MM.1S (cell line): ENCODE results near the gene SUGP1.

Source experiments
- DNase-seq: peaks from one replicate; pipeline ENCODE4 v3.0.0-alpha.2; 2015
- H2AFZ ChIP-seq: fragments of 300-600 bp; sonication (generic); 2 replicates; pipeline ENCODE4 v1.6.0; 2016; ENCODE audit warnings: antibody characterized with exemption, low read length
- H3F3A ChIP-seq: fragments of 300-600 bp; sonication (generic); 2 replicates; pipeline ENCODE4 v1.6.1; 2016; ENCODE audit warnings: mild to moderate bottlenecking, antibody characterized with exemption, low read length, moderate library complexity, mixed read lengths; ENCODE audit not compliant: insufficient read depth
- H3K27ac ChIP-seq: fragments of 300-600 bp; sonication (generic); 2 replicates; pipeline ENCODE4 v1.5.1; 2016; ENCODE audit warnings: mild to moderate bottlenecking, low read length
- H3K27me3 ChIP-seq: fragments of 300-600 bp; sonication (generic); replicated peaks from 2 replicates; pipeline ENCODE4 v1.6.0; 2016; ENCODE audit warnings: low read length; ENCODE audit not compliant: insufficient read depth
- H3K36me3 ChIP-seq: fragments of 300-600 bp; sonication (generic); replicated peaks from 2 replicates; pipeline ENCODE4 v1.6.1; 2016; ENCODE audit warnings: mild to moderate bottlenecking, low read length, mixed read lengths; ENCODE audit not compliant: insufficient read depth
- H3K4me1 ChIP-seq: fragments of 300-600 bp; sonication (generic); 2 replicates; pipeline ENCODE4 v1.6.1; 2016; ENCODE audit warnings: low read length, mixed read lengths
- H3K4me2 ChIP-seq: fragments of 300-600 bp; sonication (generic); 2 replicates; pipeline ENCODE4 v1.6.0; 2016; ENCODE audit warnings: low read depth, low read length
- H3K4me3 ChIP-seq: fragments of 300-600 bp; sonication (generic); 2 replicates; pipeline ENCODE4 v1.5.1; 2016; ENCODE audit warnings: low read length, mixed read lengths
- H3K79me2 ChIP-seq: fragments of 300-600 bp; sonication (generic); 2 replicates; pipeline ENCODE4 v1.6.1; 2016; ENCODE audit warnings: mixed run types, low read length, mixed read lengths
- H3K9ac ChIP-seq: fragments of 300-600 bp; sonication (generic); 2 replicates; pipeline ENCODE4 v1.6.1; 2016; ENCODE audit warnings: low read length, mixed read lengths
- H3K9me2 ChIP-seq: fragments of 300-600 bp; sonication (generic); replicated peaks from 2 replicates; pipeline ENCODE4 v1.6.1; 2016; ENCODE audit warnings: mild to moderate bottlenecking, low read length, mixed read lengths; ENCODE audit not compliant: insufficient read depth
- H3K9me3 ChIP-seq: fragments of 300-600 bp; sonication (generic); replicated peaks from 2 replicates; pipeline ENCODE4 v1.6.1; 2016; ENCODE audit warnings: mild to moderate bottlenecking, low read length, mixed read lengths; ENCODE audit not compliant: insufficient read depth
- H4K20me1 ChIP-seq: fragments of 300-600 bp; sonication (generic); 2 replicates; pipeline ENCODE4 v1.6.1; 2016; ENCODE audit warnings: mild to moderate bottlenecking, low read length, moderate library complexity, mixed read lengths; ENCODE audit not compliant: insufficient read depth
- CTCF ChIP-seq: fragments of 300-600 bp; sonication (generic); IDR thresholded peaks from 2 replicates; pipeline ENCODE4 v1.5.1; 2016; ENCODE audit warnings: antibody characterized with exemption, low read length, mixed read lengths
- EZH2 ChIP-seq: fragments of 300-600 bp; sonication (generic); optimal IDR thresholded peaks from 2 replicates; pipeline ENCODE3; 2017; ENCODE audit warnings: low read depth, mild to moderate bottlenecking, antibody characterized with exemption, low read length, mixed read lengths
- EZH2phosphoT487 ChIP-seq: fragments of 300-600 bp; sonication (generic); IDR thresholded peaks from 2 replicates; pipeline ENCODE4 v1.6.1; 2018; ENCODE audit warnings: antibody characterized with exemption, low read length

SUGP1 gene

DNA sequence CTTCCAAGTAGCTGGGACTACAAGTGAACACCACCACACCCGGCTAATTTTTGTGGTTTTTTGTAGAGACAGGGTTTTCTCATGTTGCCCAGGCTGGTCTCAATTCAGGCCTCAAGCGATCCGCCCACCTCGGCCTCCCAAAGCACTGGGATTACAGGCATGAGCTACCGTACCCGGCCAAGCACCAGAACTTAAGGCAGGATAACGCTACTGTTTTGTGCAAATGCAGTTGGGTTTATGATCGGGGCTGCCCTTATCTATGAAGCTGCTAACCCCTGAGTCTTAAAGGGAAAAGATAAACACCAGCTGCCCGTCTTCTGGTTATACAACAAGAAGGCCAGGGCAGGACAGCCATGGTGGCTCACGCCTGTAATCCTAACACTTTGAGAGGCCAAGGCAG, 34.6 kb downstream of the SUGP1 start:
- Histone ChIP-seq H3K27ac (no peak overlapping the region), H3F3A (no peaks in the 10 kb centered on the region), H3K9ac (no peak overlapping the region), H4K20me1 (no peaks in the 10 kb centered on the region), H3K4me2 (no peak overlapping the region), H3K27me3 (no peaks in the 10 kb centered on the region), H3K9me3 (no peaks in the 10 kb centered on the region), H3K9me2 (no peaks in the 10 kb centered on the region), H3K4me1 (no peaks in the 10 kb centered on the region), H3K4me3 (no peak overlapping the region), H2AFZ (no peak overlapping the region), H3K36me3 (no peaks in the 10 kb centered on the region; the same call in 1 of the 2 replicates), H3K79me2 (no peaks in the 10 kb centered on the region)
- no peak for TF ChIP-seq EZH2
- no peak for TF ChIP-seq CTCF
- no peak for TF ChIP-seq EZH2phosphoT487
- DNase-seq, result no peak

GRCh38 chr19:19280561-19280960, 39.7 kb downstream of the SUGP1 start:
- Histone ChIP-seq H3K9me3 (no peaks in the 10 kb centered on the region), H3K27ac (no peak overlapping the region), H2AFZ (no peak overlapping the region), H3K27me3 (no peaks in the 10 kb centered on the region), H3K79me2 (no peaks in the 10 kb centered on the region), H3K9me2 (no peaks in the 10 kb centered on the region), H3K4me2 (no peak overlapping the region), H3K9ac (no peak overlapping the region), H3F3A (no peaks in the 10 kb centered on the region), H4K20me1 (no peaks in the 10 kb centered on the region), H3K4me3 (no peak overlapping the region), H3K4me1 (no peaks in the 10 kb centered on the region), H3K36me3 (no peaks in the 10 kb centered on the region)
- no peak for DNase-seq
- no peak for TF ChIP-seq CTCF
- no peak for TF ChIP-seq EZH2phosphoT487
- no peak for TF ChIP-seq EZH2

DNA sequence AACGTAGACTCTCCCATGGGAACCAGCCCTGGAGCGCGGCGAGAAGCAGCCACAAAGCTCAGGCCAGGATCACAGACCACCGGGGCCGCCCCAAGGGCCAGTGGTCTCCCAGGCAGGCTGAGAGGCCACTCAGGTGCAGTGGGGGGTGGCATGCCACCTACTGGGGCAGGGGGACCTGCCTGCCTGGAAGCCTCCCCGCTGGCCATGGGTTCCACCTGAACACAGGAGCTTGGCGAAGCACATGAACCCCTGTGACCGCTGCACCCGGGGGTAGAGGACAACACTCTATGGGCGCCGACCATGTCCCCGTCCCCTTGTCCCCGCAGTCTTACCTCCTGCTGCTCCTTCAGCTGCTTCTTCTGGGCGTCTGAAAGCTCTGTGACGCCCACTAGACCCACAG, 40.5 kb downstream of the SUGP1 start:
- no peaks in the 10 kb centered on the region for H3K27me3 ChIP-seq
- TF ChIP-seq EZH2phosphoT487 (no peak), EZH2 (no peak), CTCF (no peak)
- H3K79me2 ChIP-seq, result no peaks in the 10 kb centered on the region
- H3K4me3 ChIP-seq, result no peak overlapping the region
- DNase-seq, result no peak
- H3F3A ChIP-seq, result no peaks in the 10 kb centered on the region
- H3K4me1 ChIP-seq, result no peaks in the 10 kb centered on the region
- no peak overlapping the region for H2AFZ ChIP-seq
- no peaks in the 10 kb centered on the region for H3K9me3 ChIP-seq
- no peak overlapping the region for H3K4me2 ChIP-seq
- H4K20me1 ChIP-seq, result no peaks in the 10 kb centered on the region
- H3K36me3 ChIP-seq, result no peaks in the 10 kb centered on the region
- no peaks in the 10 kb centered on the region for H3K9me2 ChIP-seq
- H3K9ac ChIP-seq, result no peak overlapping the region
- H3K27ac ChIP-seq, result no peak overlapping the region
